ENCODE results near the gene C3orf20. TPM values are rescaled to one million over a fixed set of nuclear protein-coding genes. Genes with fewer than 3 reads are reported as not detected.

C3orf20 gene
- total and polyA plus RNA-seq, 2 of the 13 experiments (the other 11 are each of a cell fraction or from before 2014, with no cell fraction given) = 0.03 to 0.04 TPM

DNA sequence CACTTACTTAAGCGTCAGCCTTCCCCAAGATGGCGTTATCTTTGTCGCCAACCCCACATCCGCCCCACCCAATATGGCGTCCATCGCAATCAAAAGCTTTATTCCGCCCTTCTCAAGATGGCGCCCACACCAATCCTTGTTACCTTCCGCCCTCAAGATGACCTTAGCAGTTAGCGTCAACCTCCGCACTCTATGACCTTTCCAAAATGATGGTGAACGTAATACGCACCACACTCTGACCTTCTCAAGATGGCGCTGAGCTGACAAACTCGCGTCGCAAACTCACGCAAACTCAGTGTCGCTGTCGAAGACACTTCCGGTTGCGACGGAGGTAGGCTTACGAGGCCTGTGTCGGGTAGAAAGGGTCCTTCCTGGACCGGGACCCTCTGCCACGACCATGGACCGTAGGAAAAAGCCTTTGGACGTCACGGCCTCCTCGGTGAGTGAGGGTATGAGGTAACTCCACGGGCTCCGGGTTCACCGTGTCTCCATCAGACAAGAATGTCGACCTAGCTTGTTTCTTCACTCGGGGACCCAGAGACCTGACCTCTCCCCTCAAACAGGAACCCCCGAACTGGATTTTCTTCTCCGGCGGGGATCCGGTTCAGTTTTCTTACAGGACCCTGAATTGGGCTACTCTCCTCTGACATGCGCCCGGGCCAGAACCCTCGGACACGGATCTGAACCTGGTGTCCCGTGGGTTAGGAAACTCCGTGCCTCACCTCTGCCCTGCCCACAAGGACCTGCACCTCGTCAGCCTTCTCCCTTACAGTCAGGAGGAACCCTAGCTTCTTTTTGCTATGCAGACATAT, 23.3 kb upstream of the C3orf20 start, which contains the start of gene CCDC174 (continued):
- TF ChIP-seq SRY (CRISPR knock-in tag; IDR thresholded peaks at IDR 0.05) (peak; percentile 59; the same call in 1 of the 2 replicates), NFE2 (CRISPR knock-in tag; IDR thresholded peaks at IDR 0.05) (no peak), SYNCRIP (IDR thresholded peaks at IDR 0.05; ENCODE audit: insufficient read depth, low read depth, low read length) (no peak), NFIB (CRISPR knock-in tag; IDR thresholded peaks at IDR 0.05; ENCODE audit: borderline replicate concordance) (no peak), HHEX (CRISPR knock-in tag; IDR thresholded peaks at IDR 0.05) (no peak), ZBTB25 (CRISPR knock-in tag; IDR thresholded peaks at IDR 0.05) (no peak), CREM (IDR thresholded peaks at IDR 0.05) (peak; percentile 99), CREM (CRISPR knock-in tag; IDR thresholded peaks at IDR 0.05) (peak; percentile 64; the same call in 1 of the 2 replicates), PAX8 (CRISPR knock-in tag; IDR thresholded peaks at IDR 0.05; ENCODE audit: borderline replicate concordance) (no peak), ZNF556 (CRISPR knock-in tag; IDR thresholded peaks at IDR 0.05; ENCODE audit: borderline replicate concordance) (peak; percentile 96; the same call in 1 of the 2 replicates), MXI1 (IDR thresholded peaks at IDR 0.05; ENCODE audit: borderline replicate concordance, low read depth, low read length) (0 out of 3 replicates have a peak, but pooled peaks have one; percentile 39), CENPT (CRISPR knock-in tag; IDR thresholded peaks at IDR 0.05; ENCODE audit: low read depth) (no peak), ETV5 (CRISPR knock-in tag; IDR thresholded peaks at IDR 0.05; ENCODE audit: borderline replicate concordance) (peak; percentile 95), KDM1A (CRISPR knock-in tag; IDR thresholded peaks at IDR 0.05) (no peak), TOE1 (CRISPR knock-in tag; IDR thresholded peaks at IDR 0.05) (no peak), GTF3A (CRISPR knock-in tag; conservative IDR thresholded peaks at IDR 0.05) (peak; percentile 89; the same call in 1 of the 2 replicates), HNRNPH1 (optimal IDR thresholded peaks at IDR 0.05; ENCODE audit: low read depth, low read length) (no peak), THAP7 (CRISPR knock-in tag; IDR thresholded peaks at IDR 0.05) (peak; percentile 100), POLR2A (IDR thresholded peaks at IDR 0.05; ENCODE audit: insufficient read depth in 1 of 2, low read depth in 2 of 2, low read length in 2 of 2) (peak; percentile 95 to 98), TBP (CRISPR knock-in tag; IDR thresholded peaks at IDR 0.05) (no peak), ZNF232 (CRISPR knock-in tag; IDR thresholded peaks at IDR 0.05; ENCODE audit: borderline replicate concordance) (0 out of 2 replicates have a peak, but pooled peaks have one; percentile 17), MAF1 (CRISPR knock-in tag; IDR thresholded peaks at IDR 0.05; ENCODE audit: borderline replicate concordance) (no peak), ZNF691 (CRISPR knock-in tag; IDR thresholded peaks at IDR 0.05; ENCODE audit: borderline replicate concordance, low read depth) (peak; percentile 62; the same call in 1 of the 2 replicates)
- TF ChIP-seq, protein P1, sequence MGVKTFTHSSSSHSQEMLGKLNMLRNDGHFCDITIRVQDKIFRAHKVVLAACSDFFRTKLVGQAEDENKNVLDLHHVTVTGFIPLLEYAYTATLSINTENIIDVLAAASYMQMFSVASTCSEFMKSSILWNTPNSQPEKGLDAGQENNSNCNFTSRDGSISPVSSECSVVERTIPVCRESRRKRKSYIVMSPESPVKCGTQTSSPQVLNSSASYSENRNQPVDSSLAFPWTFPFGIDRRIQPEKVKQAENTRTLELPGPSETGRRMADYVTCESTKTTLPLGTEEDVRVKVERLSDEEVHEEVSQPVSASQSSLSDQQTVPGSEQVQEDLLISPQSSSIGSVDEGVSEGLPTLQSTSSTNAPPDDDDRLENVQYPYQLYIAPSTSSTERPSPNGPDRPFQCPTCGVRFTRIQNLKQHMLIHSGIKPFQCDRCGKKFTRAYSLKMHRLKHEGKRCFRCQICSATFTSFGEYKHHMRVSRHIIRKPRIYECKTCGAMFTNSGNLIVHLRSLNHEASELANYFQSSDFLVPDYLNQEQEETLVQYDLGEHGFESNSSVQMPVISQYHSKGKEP (CRISPR knock-in tag; IDR thresholded peaks at IDR 0.05) = no peak
- TF ChIP-seq, protein P2, sequence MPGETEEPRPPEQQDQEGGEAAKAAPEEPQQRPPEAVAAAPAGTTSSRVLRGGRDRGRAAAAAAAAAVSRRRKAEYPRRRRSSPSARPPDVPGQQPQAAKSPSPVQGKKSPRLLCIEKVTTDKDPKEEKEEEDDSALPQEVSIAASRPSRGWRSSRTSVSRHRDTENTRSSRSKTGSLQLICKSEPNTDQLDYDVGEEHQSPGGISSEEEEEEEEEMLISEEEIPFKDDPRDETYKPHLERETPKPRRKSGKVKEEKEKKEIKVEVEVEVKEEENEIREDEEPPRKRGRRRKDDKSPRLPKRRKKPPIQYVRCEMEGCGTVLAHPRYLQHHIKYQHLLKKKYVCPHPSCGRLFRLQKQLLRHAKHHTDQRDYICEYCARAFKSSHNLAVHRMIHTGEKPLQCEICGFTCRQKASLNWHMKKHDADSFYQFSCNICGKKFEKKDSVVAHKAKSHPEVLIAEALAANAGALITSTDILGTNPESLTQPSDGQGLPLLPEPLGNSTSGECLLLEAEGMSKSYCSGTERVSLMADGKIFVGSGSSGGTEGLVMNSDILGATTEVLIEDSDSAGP (CRISPR knock-in tag; IDR thresholded peaks at IDR 0.05; ENCODE audit: borderline replicate concordance) = peak; percentile 85

Data from HepG2 (cell line).